ENCODE results near the gene TEAD3. TPM values are rescaled to one million over a fixed set of nuclear protein-coding genes. Genes with fewer than 3 reads are reported as not detected.

The TEAD3 gene
- total and polyA plus RNA-seq, 4 donors, result 15.0 to 20.7 (median 18.5) TPM

GRCh38 chr6:35475573-35475972, 21.3 kb downstream of the TEAD3 start:
- peaks cover 0 to 2% (median 1%) of the 10 kb centered on the region in 5 donors for H3K4me1 ChIP-seq (ENCODE audit: control insufficient read depth in 5 of 5, insufficient read depth in 5 of 5, low read length in 5 of 5)
- H3K4me3 ChIP-seq, result no peak overlapping the region
- no peak for DNase-seq
- no peaks in the 10 kb centered on the region for H3K9me3 ChIP-seq (ENCODE audit: control insufficient read depth in 4 of 4, insufficient read depth in 3 of 4, low read length in 3 of 4)
- 84 to 85% methylated on average over 4 of the region's 4 CpGs for WGBS, 2 donors
- H3K27me3 ChIP-seq (ENCODE audit: control insufficient read depth in 3 of 3, insufficient read depth in 3 of 3, low read length in 2 of 3), result no peaks in the 10 kb centered on the region
- no peak overlapping the region for H3K27ac ChIP-seq (ENCODE audit: low read depth in 1 of 2, low read length in 1 of 2)
- TF ChIP-seq, protein P1, sequence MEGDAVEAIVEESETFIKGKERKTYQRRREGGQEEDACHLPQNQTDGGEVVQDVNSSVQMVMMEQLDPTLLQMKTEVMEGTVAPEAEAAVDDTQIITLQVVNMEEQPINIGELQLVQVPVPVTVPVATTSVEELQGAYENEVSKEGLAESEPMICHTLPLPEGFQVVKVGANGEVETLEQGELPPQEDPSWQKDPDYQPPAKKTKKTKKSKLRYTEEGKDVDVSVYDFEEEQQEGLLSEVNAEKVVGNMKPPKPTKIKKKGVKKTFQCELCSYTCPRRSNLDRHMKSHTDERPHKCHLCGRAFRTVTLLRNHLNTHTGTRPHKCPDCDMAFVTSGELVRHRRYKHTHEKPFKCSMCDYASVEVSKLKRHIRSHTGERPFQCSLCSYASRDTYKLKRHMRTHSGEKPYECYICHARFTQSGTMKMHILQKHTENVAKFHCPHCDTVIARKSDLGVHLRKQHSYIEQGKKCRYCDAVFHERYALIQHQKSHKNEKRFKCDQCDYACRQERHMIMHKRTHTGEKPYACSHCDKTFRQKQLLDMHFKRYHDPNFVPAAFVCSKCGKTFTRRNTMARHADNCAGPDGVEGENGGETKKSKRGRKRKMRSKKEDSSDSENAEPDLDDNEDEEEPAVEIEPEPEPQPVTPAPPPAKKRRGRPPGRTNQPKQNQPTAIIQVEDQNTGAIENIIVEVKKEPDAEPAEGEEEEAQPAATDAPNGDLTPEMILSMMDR (IDR thresholded peaks at IDR 0.05; ENCODE audit: control extremely low read depth, extremely low read depth), result no peak
- H3K9ac ChIP-seq (ENCODE audit: insufficient read depth in 1 of 2, low read length in 2 of 2), result no peak overlapping the region
- no peak for ATAC-seq (ENCODE audit: insufficient read depth, low FRiP score)
- H3K36me3 ChIP-seq (ENCODE audit: control insufficient read depth in 4 of 4, insufficient read depth in 4 of 4, low read length in 4 of 4), result peaks cover 0 to 45% (median 25%) of the 10 kb centered on the region in 4 donors

DNA sequence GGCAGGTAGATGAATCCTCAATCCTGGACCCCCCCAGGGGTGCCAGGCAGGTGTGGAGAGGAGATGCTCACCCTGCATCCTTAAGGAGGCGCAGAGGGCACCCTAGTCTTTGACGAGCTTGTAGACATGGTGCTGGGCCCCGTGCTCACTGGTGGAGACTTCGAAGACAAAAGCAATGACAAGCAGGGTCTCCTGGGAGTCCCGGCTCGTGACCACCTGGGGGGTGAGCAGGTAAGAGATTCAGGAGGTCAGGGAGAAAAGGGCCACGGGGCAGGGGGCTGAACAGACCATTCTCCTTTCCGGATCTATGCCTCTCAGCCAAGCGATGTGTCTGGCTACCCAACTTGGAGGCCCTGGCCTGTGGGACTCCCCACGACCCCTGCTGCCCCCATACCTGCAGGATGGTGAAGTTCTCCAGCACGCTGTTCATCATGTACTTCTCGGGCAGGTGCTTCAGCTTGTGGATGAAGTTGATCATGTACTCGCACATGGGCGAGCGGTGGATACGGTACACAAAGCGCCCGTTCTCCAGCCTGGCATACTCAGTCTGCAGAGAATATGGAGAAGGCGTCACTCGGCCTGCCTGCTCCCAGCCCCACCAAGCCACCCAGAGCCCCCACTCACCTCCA, 21.8 kb downstream of the TEAD3 start:
- DNase-seq, result no peak
- Histone ChIP-seq H3K9me3 (ENCODE audit: control insufficient read depth in 4 of 4, insufficient read depth in 3 of 4, low read length in 3 of 4) (no peaks in the 10 kb centered on the region), H3K27me3 (ENCODE audit: control insufficient read depth in 3 of 3, insufficient read depth in 3 of 3, low read length in 2 of 3) (no peaks in the 10 kb centered on the region), H3K4me3 (no peak overlapping the region), H3K4me1 (ENCODE audit: control insufficient read depth in 5 of 5, insufficient read depth in 5 of 5, low read length in 5 of 5) (peaks cover 0 to 7% (median 3%) of the 10 kb centered on the region in 5 donors), H3K9ac (ENCODE audit: insufficient read depth in 1 of 2, low read length in 2 of 2) (no peak overlapping the region), H3K27ac (ENCODE audit: low read depth in 1 of 2, low read length in 1 of 2) (no peak overlapping the region), H3K36me3 (ENCODE audit: control insufficient read depth in 4 of 4, insufficient read depth in 4 of 4, low read length in 4 of 4) (peaks cover 0 to 49% (median 28%) of the 10 kb centered on the region in 4 donors)
- WGBS, 2 donors, result 95 to 96% methylated on average over 20 of the region's 20 CpGs
- TF ChIP-seq, protein P1 (IDR thresholded peaks at IDR 0.05; ENCODE audit: control extremely low read depth, extremely low read depth), result no peak
- no peak for ATAC-seq (ENCODE audit: insufficient read depth, low FRiP score)

GRCh38 chr6:35474131-35474941, 22.5 kb downstream of the TEAD3 start:
- no peak for ATAC-seq (ENCODE audit: insufficient read depth, low FRiP score)
- no peak for DNase-seq
- no peak overlapping the region for H3K4me3 ChIP-seq
- H3K9ac ChIP-seq (ENCODE audit: insufficient read depth in 1 of 2, low read length in 2 of 2), result no peak overlapping the region
- H3K36me3 ChIP-seq (ENCODE audit: control insufficient read depth in 4 of 4, insufficient read depth in 4 of 4, low read length in 4 of 4), result peaks cover 0 to 52% (median 31%) of the 10 kb centered on the region in 4 donors
- H3K4me1 ChIP-seq (ENCODE audit: control insufficient read depth in 5 of 5, insufficient read depth in 5 of 5, low read length in 5 of 5), result peaks cover 0 to 14% (median 5%) of the 10 kb centered on the region in 5 donors
- TF ChIP-seq, protein P1 (IDR thresholded peaks at IDR 0.05; ENCODE audit: control extremely low read depth, extremely low read depth), result no peak
- H3K27me3 ChIP-seq (ENCODE audit: control insufficient read depth in 3 of 3, insufficient read depth in 3 of 3, low read length in 2 of 3), result no peaks in the 10 kb centered on the region
- H3K27ac ChIP-seq (ENCODE audit: low read depth in 1 of 2, low read length in 1 of 2), result no peak overlapping the region
- no peaks in the 10 kb centered on the region for H3K9me3 ChIP-seq (ENCODE audit: control insufficient read depth in 4 of 4, insufficient read depth in 3 of 4, low read length in 3 of 4)
- 90 to 91% methylated on average over 12 to 14 of the region's 14 CpGs for WGBS, 2 donors
